HCT116 (cell line): ENCODE results near the gene PFDN2. TPM values are rescaled to one million over a fixed set of nuclear protein-coding genes. Genes with fewer than 3 reads are reported as not detected.

Experiments
- ATAC-seq: fragments of 200-7000 bp; cut with Tn5 transposase; 2 replicates; pipeline ENCODE4 v1.9.1; 2020; ENCODE audit warnings: mild to moderate bottlenecking, moderate library complexity
- BruUV-seq: library from RNA; stranded (reverse); fragments of 400-500 nt; replicated peaks from 2 replicates; lab custom pipeline; 2021; lab: Mats Ljungman, UMichigan
- CTCF ChIA-PET: fragments of 300-600 bp; sonication (Branson Sonifier 250); formaldehyde crosslinking; loops from one replicate; lab custom pipeline; 2021; ENCODE audit warnings: antibody characterized with exemption; lab: Charles Lee
- POLR2A ChIA-PET: fragments of 300-600, 350-600 bp; sonication (Branson Sonifier 250); formaldehyde crosslinking; loops from one replicate; lab custom pipeline; 2021; ENCODE audit warnings: antibody characterized with exemption; lab: Charles Lee
- RAD21 ChIA-PET, 2 experiments: fragments of 300-600 bp; sonication (Branson Sonifier 250); formaldehyde crosslinking; loops; one replicate each; lab custom pipeline; 2023; ENCODE audit warnings: low total read pairs in 2 of 2; ENCODE audit not compliant: uncharacterized antibody in 2 of 2, unreplicated experiment in 2 of 2, low non-redundant PET in 1 of 2; lab: Charles Lee
- DNase-seq: peaks from one replicate; pipeline ENCODE4 v3.0.0-alpha.2; 2010; ENCODE audit warnings: low read depth, low spot score
- H2AFZ ChIP-seq: fragments of 200-600 bp; shearing (Covaris generic), sonication (generic); 2 replicates; pipeline ENCODE4 v1.6.1; 2017; ENCODE audit warnings: low read depth, mixed run types, mixed read lengths, antibody characterized with exemption, low read length; ENCODE audit not compliant: poor library complexity, severe bottlenecking
- H3K27ac ChIP-seq: 2 replicates; pipeline ENCODE4 v1.5.1; 2012; ENCODE audit warnings: low read depth, low read length
- H3K27me3 ChIP-seq: fragments of 200-600 bp; sonication (generic); 2 replicates; pipeline ENCODE4 v1.6.1; 2016; ENCODE audit warnings: mixed run types, low read length, mixed read lengths; ENCODE audit not compliant: insufficient read depth
- H3K36me3 ChIP-seq, 2 experiments: fragments of 200-500 bp in 1 of 2; fragments of 200-600 bp in 1 of 2; sonication (Bioruptor generic) in 1 of 2; sonication (generic) in 1 of 2; 2 replicates each; pipeline versions ENCODE4 v1.5.1 to v1.6.1; 2014 to 2016; ENCODE audit warnings: low read length in 2 of 2, inconsistent platforms in 1 of 2, mixed read lengths in 1 of 2, mixed run types in 1 of 2; ENCODE audit not compliant: insufficient read depth in 2 of 2, control insufficient read depth in 1 of 2
- H3K4me1 ChIP-seq, 2 experiments: fragments of 200-600 bp in 1 of 2; sonication (generic) in 1 of 2; 2 replicates each; pipeline versions ENCODE4 v1.5.1 to v1.6.1; 2012 to 2017; ENCODE audit warnings: low read length in 2 of 2, inconsistent platforms in 1 of 2, mild to moderate bottlenecking in 1 of 2, mixed read lengths in 1 of 2, mixed run types in 1 of 2, moderate library complexity in 1 of 2; ENCODE audit not compliant: insufficient read depth in 2 of 2, control insufficient read depth in 1 of 2
- H3K4me2 ChIP-seq: fragments of 200-600 bp; sonication (generic); 2 replicates; pipeline ENCODE4 v1.6.1; 2017; ENCODE audit warnings: mixed run types, low read length, mixed read lengths
- H3K4me3 ChIP-seq, 2 experiments: fragments of 200-600 bp in 1 of 2; sonication (generic) in 1 of 2; replicated peaks in 1 of 2; 2 replicates each; pipeline ENCODE4 v1.5.1; 2011 to 2016; ENCODE audit warnings: low read length in 2 of 2, control low read depth in 1 of 2, low read depth in 1 of 2, mild to moderate bottlenecking in 1 of 2, mixed read lengths in 1 of 2, mixed run types in 1 of 2
- H3K79me2 ChIP-seq: fragments of 200-600 bp; sonication (generic); 2 replicates; pipeline ENCODE4 v1.6.1; 2017; ENCODE audit warnings: mild to moderate bottlenecking, mixed run types, low read length, moderate library complexity, mixed read lengths; ENCODE audit not compliant: insufficient read depth
- H3K9ac ChIP-seq: fragments of 200-600 bp; sonication (generic); 2 replicates; pipeline ENCODE4 v1.6.1; 2016; ENCODE audit warnings: low read length, mixed read lengths
- H3K9me2 ChIP-seq: fragments of 200-600 bp; sonication (generic), shearing (Covaris generic); 2 replicates; pipeline ENCODE4 v1.6.1; 2017; ENCODE audit warnings: mixed run types, mild to moderate bottlenecking, moderate library complexity; ENCODE audit not compliant: insufficient read depth
- H3K9me3 ChIP-seq, 2 experiments: fragments of 200-500 bp in 1 of 2; fragments of 200-600 bp in 1 of 2; sonication (Bioruptor generic) in 1 of 2; sonication (generic) in 1 of 2; 2 replicates each; pipeline ENCODE4 v1.6.1; 2014 to 2017; ENCODE audit warnings: low read length in 2 of 2, mixed read lengths in 2 of 2, inconsistent platforms in 1 of 2, low read depth in 1 of 2, mild to moderate bottlenecking in 1 of 2, mixed run types in 1 of 2, moderate library complexity in 1 of 2; ENCODE audit not compliant: control insufficient read depth in 1 of 2, insufficient read depth in 1 of 2
- H4K20me1 ChIP-seq: fragments of 200-600 bp; sonication (generic), shearing (Covaris generic); 2 replicates; pipeline ENCODE4 v1.6.1; 2017; ENCODE audit warnings: mixed run types, mild to moderate bottlenecking, moderate library complexity; ENCODE audit not compliant: insufficient read depth
- CBX3 ChIP-seq: IDR thresholded peaks from 2 replicates; pipeline ENCODE4 v1.6.1; 2012; ENCODE audit warnings: low read depth
- EZH2phosphoT487 ChIP-seq: fragments of 200-600 bp; IDR thresholded peaks from 2 replicates; pipeline ENCODE4 v1.6.1; 2018; ENCODE audit warnings: antibody characterized with exemption, borderline replicate concordance
- FOSL1 ChIP-seq: IDR thresholded peaks from 2 replicates; pipeline ENCODE4 v1.6.1; 2012; ENCODE audit warnings: low read depth
- JUND ChIP-seq: IDR thresholded peaks from 2 replicates; pipeline ENCODE4 v1.6.1; 2012
- RAD21 ChIP-seq: IDR thresholded peaks from 2 replicates; pipeline ENCODE4 v1.6.1; 2012; ENCODE audit warnings: low read depth, mild to moderate bottlenecking
- SIN3A ChIP-seq: IDR thresholded peaks from 2 replicates; pipeline ENCODE4 v1.6.1; 2012; ENCODE audit warnings: low read depth
- SRF ChIP-seq: IDR thresholded peaks from 2 replicates; pipeline ENCODE4 v1.6.1; 2012; ENCODE audit warnings: low read depth
- intact Hi-C: fragments of 100-400 bp; cut with micrococcal nuclease; formaldehyde crosslinking; loops from 2 replicates; pipeline ENCODE4 v1.10.0; 2022
- total RNA-seq: library from RNA; stranded (reverse); gene quantifications from one replicate; pipeline ENCODE4 v1.2.1, GENCODE V29; 2021; ENCODE audit not compliant: unreplicated experiment

PFDN2 gene
- total RNA-seq, 1 experiment from 2014 or later, result 179 TPM

- no peak overlapping the region for H2AFZ ChIP-seq
- H3K36me3 ChIP-seq, result peaks cover 8 to 26% of the 10 kb centered on the region in 2 experiments; a peak in 2 of 4 replicates
- no peaks in the 10 kb centered on the region for H4K20me1 ChIP-seq
- no peaks in the 10 kb centered on the region for H3K27me3 ChIP-seq
- H3K4me3 ChIP-seq, result no peak overlapping the region
- no peak overlapping the region for H3K9ac ChIP-seq
- no peak for DNase-seq
- no peaks in the 10 kb centered on the region for H3K9me3 ChIP-seq
- intact Hi-C loops, result no loop called here
- H3K27ac ChIP-seq, result no peak overlapping the region
- RAD21 ChIA-PET, result no interaction called here
- peaks cover 9 to 42% of the 10 kb centered on the region in 2 experiments; a peak in 3 of 4 replicates for H3K4me1 ChIP-seq
- no peaks in the 10 kb centered on the region for H3K9me2 ChIP-seq
- H3K4me2 ChIP-seq, result no peak overlapping the region
- CTCF ChIA-PET, result interaction anchor here (2.8 kb wide), 1 partner anchor 10 kb away, joined by 10 read pairs; the partner anchor contains the start of gene UFC1
- POLR2A ChIA-PET, result no interaction called here
- no TSS peak for BruUV-seq
- no peak for TF ChIP-seq CBX3
- TF ChIP-seq SRF, result no peak
- no peak for TF ChIP-seq JUND
- no peak for TF ChIP-seq FOSL1
- no peak for TF ChIP-seq SIN3A
- no peak for TF ChIP-seq RAD21
- ATAC-seq, result no peak
- H3K79me2 ChIP-seq, result peaks cover 11% of the 10 kb centered on the region; the same call in 1 of the 2 replicates
These were observed 46.0 kb upstream of the PFDN2 start for GRCh38 chr1:161163793-161164192.

DNA sequence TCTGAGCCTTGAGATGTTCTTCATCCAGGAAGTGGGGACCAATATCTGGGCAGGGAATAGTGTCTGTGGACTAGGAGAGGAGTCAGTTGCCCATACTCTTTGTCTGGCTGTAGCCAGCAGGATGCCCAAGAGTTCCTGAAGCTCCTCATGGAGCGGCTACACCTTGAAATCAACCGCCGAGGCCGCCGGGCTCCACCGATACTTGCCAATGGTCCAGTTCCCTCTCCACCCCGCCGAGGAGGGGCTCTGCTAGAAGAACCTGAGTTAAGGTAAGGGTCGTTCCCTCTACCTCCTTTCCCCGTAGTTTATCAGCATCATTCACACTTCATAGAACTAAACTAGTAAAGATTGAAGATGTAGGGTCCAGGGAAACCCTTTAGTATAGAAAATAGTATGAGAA lies 45.0 kb upstream of the PFDN2 start:
- no peak for TF ChIP-seq EZH2phosphoT487
- no peak overlapping the region for H2AFZ ChIP-seq
- no peak overlapping the region for H3K9ac ChIP-seq
- no peak overlapping the region for H3K4me3 ChIP-seq
- H3K36me3 ChIP-seq, result peaks cover 8 to 26% of the 10 kb centered on the region in 2 experiments; a peak in 2 of 4 replicates
- H3K4me2 ChIP-seq, result no peak overlapping the region
- H3K9me3 ChIP-seq, result no peaks in the 10 kb centered on the region
- ChIA-PET RAD21 (no interaction called here), POLR2A (no interaction called here), CTCF (no interaction called here)
- H3K79me2 ChIP-seq, result peaks cover 11% of the 10 kb centered on the region; the same call in 1 of the 2 replicates
- peaks cover 10 to 47% of the 10 kb centered on the region in 2 experiments; a peak in 3 of 4 replicates for H3K4me1 ChIP-seq
- H4K20me1 ChIP-seq, result no peaks in the 10 kb centered on the region
- BruUV-seq, result no TSS peak
- no peaks in the 10 kb centered on the region for H3K9me2 ChIP-seq
- ATAC-seq (no peak), DNase-seq (no peak)
- no peak overlapping the region for H3K27ac ChIP-seq
- intact Hi-C loops, result no loop called here
- no peaks in the 10 kb centered on the region for H3K27me3 ChIP-seq
